Left forelimb (tissue), 1 donor: Measurements from ENCODE around the gene DMRT3.

Experiments
- DNase-seq: peaks from one replicate; pipeline ENCODE4 v3.0.0-alpha.2; 2018; ENCODE audit warnings: low spot score

Gene DMRT3

GRCh38 chr9:976258-976942 lies at the start of gene DMRT3:
Gene DMRT3, plus strand, starts transcription at chr9:976655. Its CDS starts 347 bp downstream, at chr9:977002.
- no peak for DNase-seq

- no peak for DNase-seq
These were observed 49.5 kb upstream of the DMRT3 start for GRCh38 chr9:926976-927375.

GRCh38 chr9:928363-929042 lies 48.0 kb upstream of the DMRT3 start:
- DNase-seq: no peak

- no peak for DNase-seq
These were observed 46.7 kb upstream of the DMRT3 start for GRCh38 chr9:929719-930118.

GRCh38 chr9:933356-933755 lies 43.1 kb upstream of the DMRT3 start:
- DNase-seq: no peak

- DNase-seq: no peak
These were observed 41.0 kb upstream of the DMRT3 start for GRCh38 chr9:935348-935965.

DNA sequence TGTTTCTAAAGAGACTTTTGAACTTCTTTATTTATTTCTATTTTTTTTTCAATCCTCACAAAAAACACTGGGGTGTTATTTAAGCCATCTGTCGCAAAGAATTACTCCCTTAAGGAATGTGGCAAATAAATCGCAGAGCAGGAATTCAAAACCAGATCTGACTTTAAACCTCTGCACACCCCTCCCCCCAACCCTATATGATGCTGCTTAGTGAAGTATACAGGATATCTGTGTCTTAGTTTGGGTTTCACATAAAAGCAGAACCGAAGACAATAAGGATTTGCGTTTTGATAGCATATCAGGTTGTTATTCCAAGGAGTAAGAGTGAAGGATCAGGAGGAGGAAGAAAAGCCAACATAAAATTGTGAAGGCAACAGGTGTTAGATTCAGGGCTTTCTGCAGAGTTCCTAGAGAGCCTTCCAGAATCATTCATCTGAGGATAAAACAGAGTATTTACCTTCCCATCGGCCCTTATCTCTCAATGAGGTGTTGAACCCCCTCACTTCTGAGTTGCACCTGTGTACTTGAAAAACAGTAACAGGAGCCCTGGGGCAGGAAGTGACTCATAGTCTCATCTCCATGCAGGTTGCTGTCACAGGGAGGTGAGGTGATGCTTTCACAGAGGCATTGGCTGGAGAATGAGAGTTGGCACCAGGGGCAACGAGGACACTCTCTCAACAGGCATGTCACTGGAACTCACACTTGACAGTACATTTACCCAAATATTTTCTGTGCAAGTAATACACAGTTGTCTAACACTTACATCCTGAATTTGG lies 33.5 kb upstream of the DMRT3 start:
- DNase-seq: no peak

DNA sequence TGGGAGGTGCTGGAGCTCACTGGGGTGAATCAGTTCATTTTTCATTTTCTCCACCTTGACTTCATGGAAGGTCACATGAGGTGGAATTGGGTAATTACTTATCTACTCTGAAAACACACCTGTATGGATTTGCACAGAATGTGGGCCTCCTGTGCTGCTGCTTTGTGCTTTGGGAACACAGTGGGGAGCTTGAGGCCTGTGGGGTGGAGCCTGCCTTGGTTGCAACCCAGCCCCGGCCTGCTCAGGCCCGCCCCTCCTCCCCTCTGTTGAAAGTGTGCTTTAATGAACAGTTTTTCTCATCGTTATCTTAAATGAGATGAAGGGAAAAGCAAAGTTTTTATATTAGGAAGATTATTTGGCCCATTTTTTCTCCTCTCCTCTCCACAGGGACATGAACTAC lies 28.5 kb upstream of the DMRT3 start:
- no peak for DNase-seq

GRCh38 chr9:948497-948896 lies 28.0 kb upstream of the DMRT3 start:
- no peak for DNase-seq

GRCh38 chr9:950139-950538 lies 26.3 kb upstream of the DMRT3 start:
- DNase-seq: no peak

- DNase-seq: no peak
These were observed 23.9 kb upstream of the DMRT3 start for GRCh38 chr9:952546-952945.

- no peak for DNase-seq
These were observed 17.4 kb upstream of the DMRT3 start for GRCh38 chr9:959105-959504.

- no peak for DNase-seq
These were observed 16.5 kb upstream of the DMRT3 start for GRCh38 chr9:959914-960313.

- DNase-seq: no peak
These were observed 14.4 kb upstream of the DMRT3 start for GRCh38 chr9:962023-962422.

DNA sequence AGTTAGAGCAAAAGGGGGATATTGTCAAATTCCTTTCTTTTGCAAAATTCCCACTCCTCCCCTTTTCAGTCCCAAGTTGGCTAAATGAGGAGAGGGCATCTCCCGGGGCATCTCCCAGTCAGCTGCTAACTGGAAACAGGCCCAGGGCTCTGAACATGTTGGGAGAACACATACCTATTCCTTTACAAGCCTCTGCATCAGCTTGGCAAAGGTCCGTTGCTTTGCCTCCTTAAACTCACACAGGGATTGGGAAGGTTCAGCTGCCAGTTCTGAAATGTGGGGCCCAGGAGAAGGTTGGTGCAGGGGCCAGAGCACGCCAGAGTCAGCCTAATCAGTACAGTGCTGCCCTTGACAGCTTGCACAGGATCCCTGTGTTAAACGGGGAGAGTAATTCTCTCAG lies 11.0 kb upstream of the DMRT3 start:
- no peak for DNase-seq

- no peak for DNase-seq
These were observed 9.6 kb upstream of the DMRT3 start for GRCh38 chr9:966870-967269.

DNA sequence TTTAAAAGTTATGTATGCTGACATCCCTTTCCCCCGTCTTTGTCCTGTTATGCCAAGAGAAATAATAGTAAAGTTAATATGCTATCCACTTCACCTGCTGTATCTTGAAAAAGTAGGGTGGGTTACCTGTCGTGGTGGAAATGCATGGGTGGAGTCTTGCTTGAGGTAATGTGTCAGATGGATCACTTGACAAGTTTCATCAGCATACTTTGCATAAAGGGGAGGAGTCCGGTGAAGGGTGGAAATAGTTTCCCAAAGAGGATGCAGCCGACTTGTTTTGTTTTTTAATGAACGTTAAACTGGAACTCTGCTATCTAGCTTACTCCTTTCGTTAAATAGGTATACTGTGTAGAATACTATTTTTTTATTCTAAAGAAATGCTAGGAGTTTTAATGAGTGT lies 9.0 kb upstream of the DMRT3 start:
- no peak for DNase-seq

GRCh38 chr9:967903-968641 lies 8.4 kb upstream of the DMRT3 start:
- no peak for DNase-seq

- DNase-seq: no peak
These were observed 6.9 kb upstream of the DMRT3 start for GRCh38 chr9:969310-970150.

DNA sequence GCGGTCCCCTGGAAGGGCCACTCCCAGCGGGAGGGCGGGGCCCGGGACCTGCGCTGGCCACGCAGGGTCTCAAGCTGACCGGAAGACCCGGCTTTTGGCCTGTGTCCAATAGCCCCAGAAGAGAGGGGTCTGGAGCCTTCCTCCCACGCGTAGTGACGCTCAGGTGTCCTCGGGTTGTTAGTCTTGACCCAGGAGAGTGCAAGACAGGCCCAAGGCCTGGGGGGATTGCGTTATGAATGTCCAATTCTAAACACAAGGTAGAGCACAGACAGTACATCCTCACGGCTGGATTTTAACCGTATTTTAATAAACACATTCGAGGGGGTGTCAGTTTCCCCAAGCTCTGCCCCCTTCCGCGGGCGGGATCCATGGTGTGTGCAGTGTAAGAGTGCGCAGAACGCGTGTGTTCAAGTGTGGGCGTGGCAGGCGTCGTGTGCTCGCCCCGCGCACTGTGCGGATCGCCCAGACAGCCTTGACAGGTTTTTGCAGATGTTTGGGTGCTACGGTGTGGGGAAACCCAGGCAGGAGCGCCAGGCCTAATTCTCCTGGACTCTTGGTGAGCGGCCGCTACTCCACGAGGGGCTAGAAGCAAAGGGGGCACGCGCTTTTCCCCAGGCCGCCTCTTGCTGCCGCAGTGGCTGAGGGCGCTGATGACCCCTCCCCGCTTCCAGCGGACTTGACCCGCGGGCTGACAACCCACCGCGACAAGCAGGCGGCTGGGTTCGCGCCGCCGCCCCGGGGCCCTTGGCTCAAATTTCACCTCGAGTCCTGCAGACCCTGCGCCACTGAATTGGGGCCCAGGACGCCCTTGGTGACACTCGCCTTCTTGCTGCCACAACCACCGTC lies 6.1 kb upstream of the DMRT3 start:
- no peak for DNase-seq
